Activated CD4-positive, alpha-beta T cell treated with anti-CD3 and anti-CD28 coated beads, Interleukin-10, Interleukin-2, amounts not matched to agents 100 ng/mL and 50 ng/mL, durations not matched to agents 16 hours and 8 hours (primary cell): ENCODE results near the gene FAM47A.

ENCODE experiments used
- DNase-seq: peaks from one replicate; pipeline ENCODE4 v3.0.0-alpha.2; 2020

Gene FAM47A

DNA sequence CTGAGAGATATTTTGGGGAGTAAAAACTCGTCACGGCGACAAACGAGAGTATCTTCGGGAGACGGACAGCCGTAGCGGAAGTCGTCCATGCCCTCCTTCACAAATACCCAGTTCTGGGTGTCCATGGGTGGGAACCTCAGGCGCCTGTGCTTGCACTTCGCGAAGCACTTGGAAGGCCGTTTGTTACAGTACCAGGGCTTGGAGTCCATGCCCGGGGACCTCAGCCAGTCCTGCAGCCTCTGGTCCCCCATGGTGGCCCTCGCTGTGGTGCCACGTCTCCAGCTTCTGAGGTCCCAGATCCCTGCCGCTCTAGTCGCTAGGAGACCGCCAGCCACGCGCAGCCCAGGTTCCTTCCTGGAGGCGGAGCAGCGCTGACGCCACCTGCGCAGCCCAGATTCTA lies at the start of gene FAM47A:
TSS of gene FAM47A (minus strand) at position 287 of the 400 bp plus-strand sequence. CDS start at position 251, 36 bp downstream.
- DNase-seq = no peak

- no peak for DNase-seq
Observed at GRCh38 chrX:34147345-34147744, 15.2 kb upstream of the FAM47A start.

DNA sequence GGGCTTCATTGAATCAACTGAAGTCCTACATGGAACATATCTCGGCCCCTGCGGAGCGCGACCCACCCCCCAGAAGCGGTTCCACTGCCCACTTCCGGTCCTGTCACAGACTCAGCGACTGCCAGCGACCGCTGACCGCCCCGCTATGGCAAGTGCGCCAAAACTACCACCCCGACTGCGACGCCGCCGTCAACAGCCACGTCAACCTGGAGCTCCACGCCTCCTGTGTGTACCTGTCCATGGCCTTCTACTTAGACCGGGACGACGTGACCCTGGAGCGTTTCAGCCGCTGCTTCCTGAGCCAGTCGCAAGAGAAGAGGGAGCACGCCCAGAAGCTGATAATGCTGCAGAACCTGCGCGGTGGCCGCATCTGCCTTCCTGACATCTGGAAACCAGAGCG lies 14.8 kb upstream of the FAM47A start:
- no peak for DNase-seq

GRCh38 chrX:34144246-34144645 lies 12.1 kb upstream of the FAM47A start:
- no peak for DNase-seq

GRCh38 chrX:34140816-34141215 lies 8.7 kb upstream of the FAM47A start:
- no peak for DNase-seq

DNA sequence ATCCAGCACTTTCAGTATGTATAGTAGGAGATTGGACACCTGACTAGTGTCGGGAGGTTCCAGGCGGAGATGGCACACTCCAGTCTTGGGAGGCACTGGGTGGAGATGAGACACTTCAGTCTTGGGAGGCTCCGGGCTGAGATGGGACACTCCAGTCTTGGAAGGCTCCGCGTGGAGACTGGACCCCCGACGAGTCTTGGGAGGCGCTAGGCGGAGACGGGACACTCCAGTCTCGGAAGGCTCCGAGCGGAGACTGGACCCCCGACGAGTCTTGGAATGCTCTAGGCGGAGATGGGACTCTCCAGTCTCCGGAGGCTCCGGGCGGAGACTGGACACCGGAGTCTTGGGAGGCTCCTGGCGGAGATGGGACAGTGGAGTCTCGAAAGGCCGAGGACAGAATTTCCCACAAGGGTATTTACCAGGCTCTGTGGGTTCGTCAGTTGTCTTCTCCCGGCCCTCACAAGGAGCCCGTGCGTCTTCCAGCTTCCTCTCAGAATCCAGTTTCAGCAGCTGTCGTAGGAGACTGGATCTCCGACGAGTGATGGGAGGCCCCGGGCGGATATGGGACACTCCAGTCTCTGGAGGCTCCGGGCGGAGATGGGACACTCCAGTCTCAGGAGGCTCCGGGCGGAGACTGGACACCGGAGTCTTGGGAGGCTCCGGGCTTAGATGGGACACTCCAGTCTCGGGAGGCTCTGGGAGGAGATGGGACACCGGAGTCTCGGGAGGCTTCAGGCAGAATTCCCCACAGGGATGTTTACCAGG lies 952 bp downstream of the FAM47A start:
- DNase-seq = no peak

GRCh38 chrX:34130501-34130900 lies 1.6 kb downstream of the FAM47A start:
- DNase-seq = no peak

- no peak for DNase-seq
Observed at GRCh38 chrX:34126011-34126410, 6.1 kb downstream of the FAM47A start.

GRCh38 chrX:34119122-34119521 lies 13.0 kb downstream of the FAM47A start:
- DNase-seq = no peak

GRCh38 chrX:34112459-34112858 lies 19.7 kb downstream of the FAM47A start:
- DNase-seq = no peak
